SK-N-SH treated with all-trans-retinoic acid at 6 μM for 48 hours (cell line): ENCODE results near the gene ZNF768.
"Not testable (repeated sequence)": the region's sequence is repeated elsewhere in the genome, so short reads cannot be mapped to it uniquely, and the experiment has no call there.

Source experiments
- ATAC-seq: fragments of 200-7000 bp; cut with Tn5 transposase; 3 replicates; pipeline ENCODE4 v1.9.1; 2020; ENCODE audit warnings: mild to moderate bottlenecking, moderate library complexity
- ARNTL ChIP-seq: fragments of 450-650 bp; formaldehyde crosslinking; IDR thresholded peaks from 2 replicates; pipeline ENCODE4 v1.5.0; 2020; ENCODE audit warnings: low read depth, mild to moderate bottlenecking, moderate library complexity, borderline replicate concordance
- CSDC2 ChIP-seq: fragments of 250-450 bp; sonication (Bioruptor Pico); IDR thresholded peaks from 2 replicates; pipeline ENCODE4 v1.5.0; 2020; ENCODE audit warnings: mild to moderate bottlenecking, moderate library complexity
- CSRNP3 ChIP-seq: fragments of 250-450 bp; sonication (Bioruptor Pico); IDR thresholded peaks from 2 replicates; pipeline ENCODE4 v1.5.1; 2021; ENCODE audit warnings: mild to moderate bottlenecking, moderate library complexity
- GLIS3 ChIP-seq: fragments of 250-450 bp; sonication (Bioruptor Pico); IDR thresholded peaks from 2 replicates; pipeline ENCODE4 v1.5.0; 2020; ENCODE audit warnings: mild to moderate bottlenecking, moderate library complexity
- ISL1 ChIP-seq: fragments of 250-450 bp; sonication (Bioruptor Pico); IDR thresholded peaks from 2 replicates; pipeline ENCODE4 v2.1.2; 2022; ENCODE audit warnings: mild to moderate bottlenecking, moderate library complexity
- OSR1 ChIP-seq: fragments of 250-450 bp; sonication (Bioruptor Pico); IDR thresholded peaks from 2 replicates; pipeline ENCODE4 v1.8.0; 2022; ENCODE audit warnings: moderate library complexity, mild to moderate bottlenecking, inconsistent platforms
- PATZ1 ChIP-seq: fragments of 250-450 bp; sonication (Bioruptor Pico); IDR thresholded peaks from 2 replicates; pipeline ENCODE4 v1.8.0; 2020; ENCODE audit warnings: mild to moderate bottlenecking, moderate library complexity, borderline replicate concordance
- PPARA ChIP-seq: fragments of 250-450 bp; sonication (Bioruptor Pico); IDR thresholded peaks from 2 replicates; pipeline ENCODE4 v1.5.0; 2020; ENCODE audit warnings: mild to moderate bottlenecking, borderline replicate concordance
- RARB ChIP-seq: fragments of 250-450 bp; sonication (Bioruptor Pico); IDR thresholded peaks from 2 replicates; pipeline ENCODE4 v1.8.0; 2021; ENCODE audit warnings: mild to moderate bottlenecking, moderate library complexity
- SNAI2 ChIP-seq: fragments of 250-450 bp; sonication (Bioruptor Pico); IDR thresholded peaks from 2 replicates; pipeline ENCODE4 v1.5.0; 2020; ENCODE audit warnings: mild to moderate bottlenecking, moderate library complexity
- TCF4 ChIP-seq: fragments of 250-450 bp; sonication (Bioruptor Pico); IDR thresholded peaks from 2 replicates; pipeline ENCODE4 v1.8.0; 2021; ENCODE audit warnings: mild to moderate bottlenecking, moderate library complexity, borderline replicate concordance
- TOX ChIP-seq: fragments of 250-450 bp; sonication (Bioruptor Pico); IDR thresholded peaks from 2 replicates; pipeline ENCODE4 v1.8.0; 2021; ENCODE audit warnings: mild to moderate bottlenecking, moderate library complexity, borderline replicate concordance
- ZC3H10 ChIP-seq: fragments of 250-450 bp; sonication (Bioruptor Pico); IDR thresholded peaks from 2 replicates; pipeline ENCODE4 v1.5.1; 2021; ENCODE audit warnings: mild to moderate bottlenecking, moderate library complexity
- ZFP3 ChIP-seq: fragments of 250-450 bp; sonication (Bioruptor Pico); IDR thresholded peaks from 2 replicates; pipeline ENCODE4 v1.5.0; 2020; ENCODE audit warnings: mild to moderate bottlenecking, moderate library complexity
- ZFP30 ChIP-seq: fragments of 450-650 bp; formaldehyde crosslinking; IDR thresholded peaks from 2 replicates; pipeline ENCODE4 v1.5.0; 2022; ENCODE audit warnings: mild to moderate bottlenecking, moderate library complexity
- ZNF565 ChIP-seq: fragments of 450-650 bp; formaldehyde crosslinking; conservative IDR thresholded peaks from 2 replicates; pipeline ENCODE4 v1.5.0; 2020; ENCODE audit warnings: low read depth, mild to moderate bottlenecking, moderate library complexity
- ZNF70 ChIP-seq: fragments of 450-650 bp; formaldehyde crosslinking; IDR thresholded peaks from 2 replicates; pipeline ENCODE4 v1.5.0; 2020; ENCODE audit warnings: mild to moderate bottlenecking, moderate library complexity
- ZNF8 ChIP-seq: fragments of 450-650 bp; formaldehyde crosslinking; IDR thresholded peaks from 2 replicates; pipeline ENCODE4 v1.5.0; 2020; ENCODE audit warnings: mild to moderate bottlenecking, moderate library complexity
- TF ChIP-seq, protein P1 (sequence below): fragments of 250-450 bp; sonication (Bioruptor Pico); IDR thresholded peaks from 2 replicates; pipeline ENCODE4 v1.8.0; 2021; ENCODE audit warnings: low read depth, mild to moderate bottlenecking, moderate library complexity, borderline replicate concordance
- TF ChIP-seq, protein P2 (sequence below): fragments of 250-450 bp; sonication (Bioruptor Pico); IDR thresholded peaks from 2 replicates; pipeline ENCODE4 v1.5.1; 2020; ENCODE audit warnings: low read depth, mild to moderate bottlenecking, moderate library complexity

Gene ZNF768

DNA sequence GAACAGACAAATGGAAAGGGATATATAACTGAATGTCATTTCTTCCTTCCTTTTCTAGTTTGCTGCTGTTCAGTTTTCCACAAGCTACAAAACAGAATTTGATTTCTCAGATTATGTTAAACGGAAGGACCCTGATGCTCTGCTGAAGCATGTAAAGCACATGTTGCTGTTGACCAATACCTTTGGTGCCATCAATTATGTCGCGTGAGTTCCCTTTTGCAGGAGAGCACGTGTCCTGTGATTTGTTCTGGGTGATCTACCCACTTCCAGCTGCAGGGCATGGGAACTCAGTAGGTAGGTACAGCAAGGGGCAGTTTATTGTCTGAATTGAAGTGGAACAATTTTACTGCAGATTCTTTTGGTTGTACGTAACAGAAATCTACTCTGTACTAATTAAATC is 45.0 kb downstream of the ZNF768 start:
- no peak for ATAC-seq
- TF ChIP-seq ZNF565 (CRISPR knock-in tag), result no peak
- no peak for TF ChIP-seq PPARA (CRISPR knock-in tag)

GRCh38 chr16:30478766-30479478 is 47.4 kb downstream of the ZNF768 start:
- TF ChIP-seq ZNF8 (CRISPR knock-in tag), result no peak
- no peak for TF ChIP-seq ZNF565 (CRISPR knock-in tag)
- no peak for TF ChIP-seq RARB
- TF ChIP-seq PPARA (CRISPR knock-in tag), result no peak
- TF ChIP-seq, protein P1, sequence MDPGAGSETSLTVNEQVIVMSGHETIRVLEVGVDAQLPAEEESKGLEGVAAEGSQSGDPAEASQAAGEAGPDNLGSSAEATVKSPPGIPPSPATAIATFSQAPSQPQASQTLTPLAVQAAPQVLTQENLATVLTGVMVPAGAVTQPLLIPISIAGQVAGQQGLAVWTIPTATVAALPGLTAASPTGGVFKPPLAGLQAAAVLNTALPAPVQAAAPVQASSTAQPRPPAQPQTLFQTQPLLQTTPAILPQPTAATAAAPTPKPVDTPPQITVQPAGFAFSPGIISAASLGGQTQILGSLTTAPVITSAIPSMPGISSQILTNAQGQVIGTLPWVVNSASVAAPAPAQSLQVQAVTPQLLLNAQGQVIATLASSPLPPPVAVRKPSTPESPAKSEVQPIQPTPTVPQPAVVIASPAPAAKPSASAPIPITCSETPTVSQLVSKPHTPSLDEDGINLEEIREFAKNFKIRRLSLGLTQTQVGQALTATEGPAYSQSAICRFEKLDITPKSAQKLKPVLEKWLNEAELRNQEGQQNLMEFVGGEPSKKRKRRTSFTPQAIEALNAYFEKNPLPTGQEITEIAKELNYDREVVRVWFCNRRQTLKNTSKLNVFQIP (CRISPR knock-in tag), result no peak
- no peak for TF ChIP-seq ZFP30 (CRISPR knock-in tag)
- TF ChIP-seq OSR1 (CRISPR knock-in tag), result no peak
- no peak for TF ChIP-seq TCF4
- TF ChIP-seq, protein P2, sequence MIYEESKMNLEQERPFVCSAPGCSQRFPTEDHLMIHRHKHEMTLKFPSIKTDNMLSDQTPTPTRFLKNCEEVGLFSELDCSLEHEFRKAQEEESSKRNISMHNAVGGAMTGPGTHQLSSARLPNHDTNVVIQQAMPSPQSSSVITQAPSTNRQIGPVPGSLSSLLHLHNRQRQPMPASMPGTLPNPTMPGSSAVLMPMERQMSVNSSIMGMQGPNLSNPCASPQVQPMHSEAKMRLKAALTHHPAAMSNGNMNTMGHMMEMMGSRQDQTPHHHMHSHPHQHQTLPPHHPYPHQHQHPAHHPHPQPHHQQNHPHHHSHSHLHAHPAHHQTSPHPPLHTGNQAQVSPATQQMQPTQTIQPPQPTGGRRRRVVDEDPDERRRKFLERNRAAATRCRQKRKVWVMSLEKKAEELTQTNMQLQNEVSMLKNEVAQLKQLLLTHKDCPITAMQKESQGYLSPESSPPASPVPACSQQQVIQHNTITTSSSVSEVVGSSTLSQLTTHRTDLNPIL (CRISPR knock-in tag), result no peak
- TF ChIP-seq TOX (CRISPR knock-in tag), result no peak
- no peak for TF ChIP-seq ZNF70 (CRISPR knock-in tag)
- no peak for TF ChIP-seq ZFP3 (CRISPR knock-in tag)
- TF ChIP-seq ZC3H10 (CRISPR knock-in tag), result no peak
- no peak for TF ChIP-seq ISL1 (CRISPR knock-in tag)
- no peak for TF ChIP-seq GLIS3 (CRISPR knock-in tag)
- TF ChIP-seq CSDC2 (CRISPR knock-in tag), result no peak
- no peak for TF ChIP-seq ARNTL (CRISPR knock-in tag)
- no peak for TF ChIP-seq SNAI2 (CRISPR knock-in tag)
- TF ChIP-seq PATZ1 (CRISPR knock-in tag), result no peak
- no peak for TF ChIP-seq CSRNP3 (CRISPR knock-in tag)
- no peak for ATAC-seq

DNA sequence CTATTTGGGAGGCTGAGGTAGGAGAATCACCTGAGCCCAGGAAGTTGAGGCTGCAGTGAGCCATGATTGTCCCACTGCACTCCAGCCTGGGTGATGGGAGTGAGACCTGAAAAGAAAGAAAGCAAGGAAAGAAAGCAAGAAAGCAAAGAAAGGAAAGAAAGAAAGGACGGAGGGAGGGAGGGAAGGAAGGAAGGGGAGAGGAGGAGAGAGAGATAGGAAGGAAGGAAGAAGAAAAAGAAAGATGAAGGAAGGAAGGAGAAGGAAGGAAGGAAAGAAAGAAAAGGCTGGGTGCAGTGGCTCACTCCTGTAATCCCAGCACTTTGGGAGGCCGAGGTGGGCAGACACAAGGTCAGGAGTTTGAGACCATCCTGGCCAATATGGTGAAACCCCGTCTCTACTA is 48.6 kb downstream of the ZNF768 start:
- not testable (repeated sequence) for ATAC-seq

DNA sequence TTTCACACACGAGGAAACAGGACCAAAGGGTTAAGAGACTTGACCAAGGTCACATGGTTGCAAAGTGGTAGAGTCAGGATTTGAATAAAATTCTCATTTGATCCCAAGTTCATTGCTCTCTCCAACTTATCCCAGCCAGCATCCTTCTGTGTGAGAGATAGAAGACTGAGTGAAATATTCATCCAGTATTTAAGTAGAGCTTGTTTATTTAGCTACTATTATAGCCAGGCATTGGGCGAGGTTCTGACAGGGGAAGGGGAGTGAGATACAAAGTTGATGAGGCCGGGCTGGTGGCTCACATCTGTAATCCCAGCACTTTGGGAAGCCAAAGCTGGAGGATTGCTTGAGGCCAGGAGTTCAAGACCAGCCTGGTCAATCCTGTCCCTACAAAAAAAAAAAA is 49.4 kb downstream of the ZNF768 start:
- no peak for ATAC-seq
- TF ChIP-seq PATZ1 (CRISPR knock-in tag) (no peak), ARNTL (CRISPR knock-in tag) (no peak), ZNF565 (CRISPR knock-in tag) (no peak), SNAI2 (CRISPR knock-in tag) (no peak), CSRNP3 (CRISPR knock-in tag) (no peak), ZNF8 (CRISPR knock-in tag) (no peak), ZC3H10 (CRISPR knock-in tag) (no peak), ZFP3 (CRISPR knock-in tag) (no peak)
